Psoas muscle (tissue), 8 donors: ENCODE data around the gene ISCA2. TPM values are rescaled to one million over a fixed set of nuclear protein-coding genes. Genes with fewer than 3 reads are reported as not detected.

ENCODE experiments used
- ATAC-seq, 4 donors: fragments of 200-7000 bp; cut with Tn5 transposase; one replicate each; pipeline ENCODE4 v1.9.1; 2020; ENCODE audit warnings: moderate library complexity in 3 of 4, mild to moderate bottlenecking in 2 of 4
- DNase-seq, 2 donors: peaks; one replicate each; pipeline ENCODE4 v3.0.0-alpha.2; 2020
- H3K27ac ChIP-seq: fragments of 200-600 bp; one replicate; pipeline ENCODE4 v1.8.0; 2022
- H3K27me3 ChIP-seq, 3 donors: fragments of 200-600 bp in 1 of 3; one replicate each; pipeline versions ENCODE4 v1.6.1 to v1.8.0; 2013 to 2022; ENCODE audit warnings: low read length in 2 of 3, mild to moderate bottlenecking in 2 of 3, moderate library complexity in 1 of 3; ENCODE audit not compliant: insufficient read depth in 3 of 3
- H3K36me3 ChIP-seq, 2 donors: fragments of 200-600 bp in 1 of 2; one replicate each; pipeline versions ENCODE4 v1.6.1 to v1.8.0; 2013 to 2022; ENCODE audit warnings: low read depth in 1 of 2, mild to moderate bottlenecking in 1 of 2, moderate library complexity in 1 of 2; ENCODE audit not compliant: insufficient read depth in 1 of 2
- H3K4me1 ChIP-seq: fragments of 200-600 bp; one replicate; pipeline ENCODE4 v1.8.0; 2022
- H3K4me3 ChIP-seq: fragments of 200-600 bp; one replicate; pipeline ENCODE4 v1.8.0; 2022; ENCODE audit warnings: mild to moderate bottlenecking
- H3K9me3 ChIP-seq: fragments of 200-600 bp; one replicate; pipeline ENCODE4 v1.8.0; 2022
- CTCF ChIP-seq: fragments of 200-600 bp; IDR thresholded peaks from one replicate; pipeline ENCODE4 v1.8.0; 2022; ENCODE audit warnings: antibody characterized with exemption
- WGBS, 3 donors: extraction: QIAGEN DNeasy Blood & Tissue Kit; methylation state at CpG; one replicate each; pipeline versions ENCODE4 v1.1.6 to v1.1.7; 2013; 5-methylcytosine and 5-hydroxymethylcytosine counted together
- intact Hi-C, 2 donors: fragments of 100-400 bp; cut with DNase I; formaldehyde crosslinking; loops; one replicate each; pipeline versions ENCODE4 v1.11.0 to v1.14.2; 2022
- polyA plus RNA-seq, 3 donors: library from polyadenylated mRNA; stranded (reverse); fragments of 200-250 nt; gene quantifications; one replicate each; pipeline ENCODE4 v1.2.3, GENCODE V29; 2013
- total RNA-seq, 4 donors: library from RNA; stranded (reverse); fragmentation: NEBNext Ultra II Directional in 2 of 4; extraction: Animal tissue kit (Norgen Biotek cat#: 25700) in 2 of 4; gene quantifications; one replicate each; pipeline versions ENCODE4 v1.2.1 to v1.2.4, GENCODE V29; 2021 to 2023
- donor health status: healthy with polysubstance abuse.
- donor health status: DM: no; HTN: no; CAD: no; lungs with moderate emphysema.
- donor health status: Bipolar disorder and iron deficiency.
- donor health status: healthy.
- donor health status: DM: yes; HTN: yes; CAD: no.
- donor health status: DM: no; HTN: no; CAD: no.
- donor health status: DM: no; HTN: no; CAD: no.
- donor health status: DM: yes; HTN: yes; CAD: no.

The ISCA2 gene
- total and polyA plus RNA-seq, 7 donors, result 19.9 to 38.8 (median 24.8) TPM

DNA sequence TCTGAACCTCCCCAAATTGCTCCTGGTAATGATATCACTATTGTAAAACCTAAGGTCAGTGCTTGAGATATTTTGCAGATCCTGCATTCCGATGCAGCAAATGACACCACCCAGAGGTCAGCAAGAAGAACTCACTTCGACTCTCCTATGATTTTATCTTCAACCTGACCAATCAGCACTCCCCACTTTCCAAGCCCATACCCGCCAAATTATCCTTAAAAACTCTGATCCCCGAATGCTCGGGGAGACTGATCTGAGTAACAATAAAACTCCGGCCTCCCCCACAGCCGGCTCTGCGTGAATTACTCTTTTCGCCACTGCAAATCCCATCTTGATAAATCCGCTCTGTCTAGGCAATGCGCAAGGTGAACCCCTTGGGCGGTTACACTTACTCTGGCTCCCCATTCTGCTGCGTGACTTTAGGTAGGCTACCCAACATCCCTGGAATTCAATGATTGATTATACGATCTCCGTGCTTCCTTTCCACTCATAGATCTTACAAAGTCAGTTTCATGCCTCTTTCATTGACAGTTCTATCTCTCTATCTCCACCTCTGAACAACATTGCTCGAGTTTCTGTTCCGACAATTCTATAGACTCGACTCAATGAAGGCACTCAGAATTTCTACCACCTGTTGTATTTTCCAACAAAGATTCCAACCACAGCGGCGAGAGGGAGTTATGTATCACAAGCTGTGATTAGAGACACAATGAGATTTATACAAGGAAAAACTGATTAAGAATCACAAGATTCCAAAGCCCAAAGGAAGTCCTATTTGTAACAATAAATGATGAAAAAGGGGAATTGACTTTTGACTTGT, 1.4 kb upstream of the ISCA2 start:
- Histone ChIP-seq H3K27me3 (no peaks in the 10 kb centered on the region), H3K36me3 (peaks cover 0 to 16% of the 10 kb centered on the region in 2 donors), H3K9me3 (no peaks in the 10 kb centered on the region), H3K4me1 (peaks cover 23% of the 10 kb centered on the region), H3K4me3 (peak overlapping the region; percentile 82), H3K27ac (peak overlapping the region; percentile 87)
- 8 to 11% (median 9%) methylated on average over 20 of the region's 20 CpGs for WGBS, 3 donors
- ATAC-seq (no peak), DNase-seq (no peak)
- TF ChIP-seq CTCF, result peak; percentile 18
- intact Hi-C loops, result loop anchor here in 1 of 2 donors (5.0 kb wide), 1 partner anchor 130 kb away; no protein-coding TSS in a partner anchor

DNA sequence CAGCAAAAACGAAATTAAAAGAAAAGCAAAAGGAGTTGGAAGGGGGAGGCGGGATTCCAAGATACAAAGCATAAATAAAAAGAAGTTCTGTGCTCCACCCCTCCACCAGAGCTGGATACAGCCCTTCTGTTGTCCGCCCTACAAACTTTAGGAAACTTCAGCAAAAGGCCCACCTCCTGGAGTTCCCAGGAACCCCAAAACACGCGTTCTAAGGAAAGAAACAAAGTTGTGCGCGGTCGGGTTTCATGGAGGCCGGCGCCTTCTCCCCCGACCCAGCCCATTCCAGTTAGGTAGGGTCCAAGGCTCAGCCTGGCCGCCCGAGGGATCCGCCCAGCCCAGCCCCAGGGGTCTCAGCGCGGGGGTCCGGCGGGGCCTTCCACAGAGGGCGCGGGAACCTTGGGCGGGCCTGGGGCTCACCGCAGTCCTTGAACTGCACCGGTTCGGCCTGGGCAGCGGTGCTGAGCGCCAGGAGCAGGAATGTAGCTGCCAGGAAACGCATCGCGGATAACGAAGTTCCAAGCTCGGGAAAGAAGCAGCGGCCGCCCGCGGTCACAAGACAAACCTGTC, 706 bp upstream of the ISCA2 start, which contains the start of gene NPC2:
NPC2 (minus strand) TSS at position 530 of the 567 bp plus-strand sequence; CDS start at position 499, 31 bp downstream.
- Histone ChIP-seq H3K27me3 (no peaks in the 10 kb centered on the region), H3K27ac (peak within 1 kb of the TSS; percentile 87), H3K9me3 (no peaks in the 10 kb centered on the region), H3K4me3 (peak within 1 kb of the TSS; percentile 82), H3K36me3 (peaks cover 0 to 17% of the 10 kb centered on the region in 2 donors), H3K4me1 (peaks cover 23% of the 10 kb centered on the region)
- ATAC-seq (peak in 2 of 4 donors; percentile 14 to 17), DNase-seq (no peak)
- WGBS, 3 donors, result 0 to 1% (median 1%) methylated on average over 31 to 35 of the region's 35 CpGs
- intact Hi-C loops, result loop anchor here in 1 of 2 donors (5.0 kb wide), 1 partner anchor 131 kb away; no protein-coding TSS in a partner anchor
- TF ChIP-seq CTCF, result no peak

DNA sequence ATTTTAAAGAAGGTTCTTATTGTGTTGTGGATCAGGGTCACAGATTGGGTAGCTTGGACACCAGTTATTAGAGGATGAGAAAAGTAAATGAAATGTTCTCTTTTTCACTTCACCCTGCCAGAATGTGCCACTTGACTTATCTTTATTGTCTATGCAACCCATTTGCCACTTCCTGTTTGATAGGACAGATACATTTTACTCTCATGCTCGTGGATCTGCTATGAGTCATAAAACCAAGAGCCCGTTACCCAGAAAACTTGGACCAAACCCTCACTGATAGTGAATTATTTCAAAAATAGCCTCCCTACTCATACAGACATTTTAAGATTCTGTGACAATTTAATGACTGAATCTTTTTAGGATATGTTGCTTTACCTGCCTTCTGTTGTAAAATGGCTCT, 1.8 kb downstream of the ISCA2 start:
- Histone ChIP-seq H3K4me3 (no peak overlapping the region), H3K9me3 (no peaks in the 10 kb centered on the region), H3K27me3 (no peaks in the 10 kb centered on the region), H3K27ac (peak overlapping the region; percentile 2), H3K36me3 (peaks cover 0 to 20% of the 10 kb centered on the region in 2 donors), H3K4me1 (peaks cover 20% of the 10 kb centered on the region)
- no peak for DNase-seq
- intact Hi-C loops, result no loop called here
- no peak for ATAC-seq
- no peak for TF ChIP-seq CTCF
- WGBS, 3 donors, result 66 to 83% (median 68%) methylated on average over 2 of the region's 2 CpGs

DNA sequence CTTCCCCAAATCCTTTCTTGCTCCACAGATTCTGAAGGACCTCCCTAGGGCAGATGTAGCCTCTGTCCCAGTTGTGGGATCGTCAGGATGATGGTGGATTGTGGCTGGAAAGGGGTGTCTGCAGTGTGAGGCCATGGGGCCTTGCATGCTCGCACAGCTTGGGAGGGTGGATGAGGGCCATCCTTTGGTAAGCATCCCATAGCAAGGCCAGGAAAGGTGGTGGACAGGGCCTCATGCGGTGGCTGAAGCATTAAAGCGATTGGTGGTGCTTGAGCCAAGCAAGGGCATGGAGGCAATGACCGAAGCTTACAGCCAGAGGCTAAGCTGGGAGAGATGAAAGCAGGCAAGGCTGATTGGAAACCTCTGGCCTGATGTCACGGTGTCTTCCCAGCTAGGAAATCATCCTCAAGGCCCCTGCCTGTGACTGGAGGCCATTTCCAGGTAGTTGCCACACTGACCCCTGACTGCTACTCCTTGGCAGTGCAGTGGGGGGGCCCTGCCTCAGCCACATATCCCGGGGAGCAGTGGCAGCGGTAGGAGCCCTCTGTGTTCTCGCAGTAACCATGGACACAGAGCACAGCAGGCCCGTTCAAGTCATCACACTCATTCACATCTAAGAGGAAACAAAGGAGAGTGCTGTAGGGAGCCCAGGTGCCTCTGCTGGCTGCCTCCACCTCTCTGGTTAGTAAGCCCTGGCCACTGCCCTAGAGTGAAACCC, 7.0 kb downstream of the ISCA2 start:
- no peak for DNase-seq
- intact Hi-C loops, result loop anchor here in 1 of 2 donors (2.0 kb wide), 1 partner anchor 112 kb away; the partner anchor contains the start of gene LTBP2
- H3K4me3 ChIP-seq, result no peak overlapping the region
- no peak overlapping the region for H3K27ac ChIP-seq
- peak in 1 of 4 donors; percentile 24 for ATAC-seq
- no peaks in the 10 kb centered on the region for H3K9me3 ChIP-seq
- no peak for TF ChIP-seq CTCF
- H3K36me3 ChIP-seq, result peaks cover 0 to 21% of the 10 kb centered on the region in 2 donors
- 84 to 87% (median 86%) methylated on average over 10 of the region's 10 CpGs for WGBS, 3 donors
- no peaks in the 10 kb centered on the region for H3K4me1 ChIP-seq
- no peaks in the 10 kb centered on the region for H3K27me3 ChIP-seq
